G401 (cell line): ENCODE results near the gene TEX29. TPM values are rescaled to one million over a fixed set of nuclear protein-coding genes. Genes with fewer than 3 reads are reported as not detected.
A peak's percentile ranks its signal among the peaks of the same experiment; 100 is the strongest.

Experiments used
- DNase-seq: peaks from one replicate; pipeline ENCODE4 v3.0.0-alpha.2; 2015; ENCODE audit warnings: low spot score
- in situ Hi-C: cut with HindIII; loops from 2 replicates; pipeline ENCODE4 v1.10.0; 2016; ENCODE audit warnings: low sequenced_read_pairs, mixed read lengths
- total RNA-seq: library from RNA; depleted of rRNA; stranded (reverse); fragments of >200 nt; shearing (Covaris generic); gene quantifications from 2 replicates; pipeline ENCODE4 v1.2.3, GENCODE V29; 2014; rRNA removed

The TEX29 gene
- total RNA-seq, 1 experiment from 2014 or later, result not detected

DNA sequence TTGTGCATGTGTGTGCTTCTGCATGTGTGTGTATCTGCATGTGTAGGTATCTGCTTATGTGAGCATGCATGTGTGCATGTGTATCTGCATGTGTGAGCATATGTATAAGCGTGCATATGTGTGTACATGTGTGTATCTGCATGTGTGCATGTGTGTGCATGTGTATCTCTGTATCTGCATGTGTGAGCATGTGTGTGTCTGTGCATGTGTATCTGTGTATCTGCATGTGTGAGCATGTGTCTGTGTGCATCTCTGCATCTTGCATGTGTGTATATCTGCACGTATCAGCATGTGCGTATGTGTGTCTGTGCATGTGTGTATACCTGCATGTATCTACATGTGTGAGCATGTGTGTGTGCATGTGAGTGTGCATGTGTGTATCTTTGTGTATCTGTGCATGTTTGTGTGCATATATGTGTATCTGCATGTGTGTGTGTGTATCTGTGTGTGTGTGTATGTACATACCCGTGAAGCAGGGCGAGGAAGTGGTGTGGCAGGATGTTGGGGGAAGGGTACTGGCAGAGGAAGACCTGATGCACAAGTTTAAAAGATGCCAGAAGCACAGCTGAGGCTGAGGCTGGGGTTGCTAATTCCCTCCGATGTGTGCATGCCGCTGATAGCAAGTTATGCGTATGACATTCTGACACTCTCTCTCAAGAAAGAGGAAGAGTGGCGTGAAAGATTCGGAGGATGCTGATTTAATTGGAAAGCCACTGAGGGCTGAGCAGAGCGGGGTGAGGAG is 64.2 kb downstream of the TEX29 start:
- DNase-seq, result no peak
- in situ Hi-C loops, result no loop called here

- in situ Hi-C loops, result no loop called here
- no peak for DNase-seq
Measured at GRCh38 chr13:111385183-111385857, 64.9 kb downstream of the TEX29 start.

DNA sequence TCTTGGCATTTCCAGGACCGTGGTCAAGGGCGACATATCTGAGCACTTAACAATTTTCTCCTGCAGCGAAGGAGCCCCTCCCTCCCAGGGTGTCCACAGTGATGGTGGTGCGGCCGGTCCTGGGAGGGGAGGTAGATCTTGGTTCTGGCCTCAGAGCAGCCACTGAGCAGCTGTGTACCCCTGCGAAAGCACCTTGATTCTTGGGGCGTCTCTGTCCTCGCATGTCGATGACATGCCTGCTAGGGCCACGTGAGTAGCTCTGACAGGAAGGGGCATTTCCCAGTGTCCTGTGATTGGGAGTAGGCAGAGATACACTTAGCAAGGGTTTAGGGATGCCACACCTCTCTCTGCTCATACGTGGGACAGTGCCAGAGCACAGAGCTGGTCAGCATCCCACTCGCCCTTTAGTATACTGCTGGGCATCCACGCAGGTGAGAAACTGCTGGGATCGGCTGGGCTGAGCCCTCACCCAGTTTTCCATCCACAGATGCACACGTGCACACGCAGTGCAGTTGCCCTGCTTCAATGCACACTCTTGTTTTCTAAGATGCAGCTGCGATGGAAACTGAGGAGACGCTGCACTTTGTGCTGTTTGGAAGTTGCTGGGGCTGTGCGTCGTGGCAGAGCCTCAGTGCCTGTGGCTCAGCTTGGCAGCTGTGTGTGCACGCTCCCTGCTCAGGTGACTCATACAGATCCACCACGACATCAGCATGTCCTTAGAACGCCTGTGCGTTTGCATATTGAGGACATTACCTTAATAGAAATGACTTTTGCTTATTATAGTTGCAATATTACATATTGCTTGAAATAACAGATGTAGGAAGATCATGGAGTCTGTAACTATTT is 66.8 kb downstream of the TEX29 start:
- in situ Hi-C loops, result no loop called here
- no peak for DNase-seq

DNA sequence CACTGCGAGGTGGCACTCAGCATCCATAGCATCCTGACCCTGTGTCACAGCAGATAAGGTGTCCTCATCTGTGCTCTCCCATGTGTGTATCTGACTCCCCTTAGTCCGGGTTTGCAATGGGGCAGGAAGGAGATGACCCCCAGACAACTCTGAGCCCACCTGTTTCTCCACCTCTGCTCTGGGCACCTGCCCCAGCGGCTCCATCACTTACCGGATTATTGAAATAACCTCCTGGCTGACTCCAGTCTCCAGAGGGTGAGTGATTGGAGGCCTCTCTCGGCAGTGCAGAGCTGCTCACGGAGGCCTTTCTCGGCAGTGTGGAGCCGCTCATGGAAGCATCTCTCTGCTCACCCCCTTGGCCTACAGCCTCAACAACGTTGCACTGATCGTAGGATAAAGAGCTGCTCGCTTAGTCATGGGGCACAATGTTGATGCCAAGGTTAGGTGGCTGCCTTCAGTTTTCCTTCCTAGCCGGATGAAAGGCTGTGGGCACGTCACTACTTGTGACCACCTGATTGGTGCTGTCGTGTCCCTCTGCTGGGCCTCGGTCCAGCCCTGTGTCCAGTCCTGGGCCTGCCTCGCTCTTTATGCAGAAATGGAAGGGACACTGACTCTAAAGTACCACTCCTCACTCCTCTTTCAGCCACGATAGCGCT is 67.6 kb downstream of the TEX29 start:
- in situ Hi-C loops, result no loop called here
- DNase-seq, result no peak

GRCh38 chr13:111388851-111389500 is 68.5 kb downstream of the TEX29 start:
- DNase-seq, result no peak
- in situ Hi-C loops, result no loop called here

- in situ Hi-C loops, result no loop called here
- no peak for DNase-seq
Measured at GRCh38 chr13:111389621-111390521, 69.4 kb downstream of the TEX29 start.

GRCh38 chr13:111390522-111391270 is 70.3 kb downstream of the TEX29 start:
- DNase-seq, result no peak
- in situ Hi-C loops, result no loop called here

DNA sequence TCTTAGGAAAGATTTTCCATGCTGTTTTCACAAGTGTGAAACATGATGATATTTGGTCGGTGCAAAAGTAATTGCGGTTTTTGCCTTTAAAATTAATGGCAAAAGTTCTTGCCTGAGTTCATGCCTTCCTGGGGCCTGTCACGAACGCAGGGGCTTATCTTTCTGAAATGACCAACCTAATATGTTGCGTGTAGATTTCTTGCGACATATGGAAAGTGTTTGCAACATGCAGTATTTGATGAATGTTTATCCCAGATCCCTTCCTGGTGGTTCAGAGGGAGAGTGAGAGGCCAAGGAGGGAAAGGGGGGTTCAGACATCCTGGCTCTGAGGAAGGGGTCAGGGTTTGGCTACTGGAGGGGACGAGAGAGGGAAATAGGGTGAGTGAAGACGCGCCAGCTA is 72.0 kb downstream of the TEX29 start:
- in situ Hi-C loops, result no loop called here
- no peak for DNase-seq

DNA sequence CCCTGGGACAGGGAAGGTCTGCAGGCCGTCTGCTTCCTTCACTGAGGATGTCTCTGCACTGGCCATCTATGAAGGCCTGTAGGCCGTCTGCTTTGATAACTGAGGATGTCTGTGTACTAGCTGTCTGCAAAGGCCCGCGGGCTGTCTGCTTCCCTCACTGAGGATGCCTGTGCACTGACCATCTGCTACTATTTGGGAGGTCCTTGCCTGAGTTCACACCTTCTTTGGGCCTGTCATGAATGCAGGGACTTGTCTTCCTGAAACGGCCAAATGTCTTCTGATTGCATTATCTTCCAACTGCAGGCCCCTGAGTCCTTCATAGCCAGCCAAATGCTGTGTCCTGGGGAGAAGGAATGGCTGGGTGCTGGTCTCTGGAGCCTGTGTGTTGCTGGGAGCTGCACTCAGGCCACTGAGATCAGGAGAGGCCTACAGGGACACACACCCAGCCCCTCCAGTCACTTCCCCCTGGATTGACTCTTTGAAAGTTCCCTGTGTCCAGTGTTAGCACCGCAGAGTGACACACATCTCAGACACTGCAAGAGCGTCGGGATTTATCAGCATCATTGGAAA is 72.9 kb downstream of the TEX29 start:
- in situ Hi-C loops, result no loop called here
- peak; percentile 27 for DNase-seq

Other genes starting within 250 kb of the TEX29 start
- gene ARHGEF7, start 205.3 kb upstream of the TEX29 start, total RNA-seq, result 25.4 and 29.3 TPM in 2 replicates